Hepatocyte (in vitro differentiated cells): ENCODE measurements around the gene MS4A12. TPM values are rescaled to one million over a fixed set of nuclear protein-coding genes. Genes with fewer than 3 reads are reported as not detected.

ENCODE experiments used
- DNase-seq: peaks from one replicate; pipeline ENCODE4 v3.0.0-alpha.2; 2016; ENCODE audit warnings: low spot score
- H2AFZ ChIP-seq: fragments of 200-600 bp; sonication (generic); 2 replicates; pipeline ENCODE4 v1.6.0; 2016; ENCODE audit warnings: antibody characterized with exemption, mild to moderate bottlenecking
- H3K27ac ChIP-seq: fragments of 200-600 bp; sonication (generic); 2 replicates; pipeline ENCODE4 v1.5.1; 2016; ENCODE audit warnings: mild to moderate bottlenecking
- H3K27me3 ChIP-seq: fragments of 200-600 bp; sonication (generic); 2 replicates; pipeline ENCODE4 v1.6.1; 2016
- H3K36me3 ChIP-seq: fragments of 200-600 bp; sonication (generic); replicated peaks from 2 replicates; pipeline ENCODE4 v1.5.1; 2016; ENCODE audit warnings: low read depth; ENCODE audit not compliant: insufficient read depth
- H3K4me1 ChIP-seq: fragments of 200-600 bp; sonication (generic); 2 replicates; pipeline ENCODE4 v1.5.1; 2016; ENCODE audit warnings: mild to moderate bottlenecking, moderate library complexity; ENCODE audit not compliant: insufficient read depth
- H3K4me2 ChIP-seq: fragments of 200-600 bp; sonication (generic); 2 replicates; pipeline ENCODE4 v1.6.0; 2016
- H3K4me3 ChIP-seq: fragments of 200-600 bp; sonication (generic); 2 replicates; pipeline ENCODE4 v1.5.1; 2016; ENCODE audit warnings: mild to moderate bottlenecking
- H3K79me2 ChIP-seq: fragments of 200-600 bp; sonication (generic); 2 replicates; pipeline ENCODE4 v1.6.0; 2017; ENCODE audit warnings: mild to moderate bottlenecking
- H3K9me2 ChIP-seq: fragments of 200-600 bp; sonication (generic); replicated peaks from 2 replicates; pipeline ENCODE4 v1.6.0; 2017; ENCODE audit warnings: mild to moderate bottlenecking; ENCODE audit not compliant: insufficient read depth
- H3K9me3 ChIP-seq: fragments of 200-600 bp; sonication (generic); 2 replicates; pipeline ENCODE4 v1.5.1; 2016; ENCODE audit warnings: low read depth, mild to moderate bottlenecking
- H4K20me1 ChIP-seq: fragments of 200-600 bp; sonication (generic); 2 replicates; pipeline ENCODE4 v1.6.0; 2016; ENCODE audit warnings: mild to moderate bottlenecking; ENCODE audit not compliant: insufficient read depth, poor library complexity, severe bottlenecking
- CTCF ChIP-seq: fragments of 200-600 bp; sonication (generic); IDR thresholded peaks from 2 replicates; pipeline ENCODE4 v1.5.1; 2016; ENCODE audit warnings: antibody characterized with exemption, mild to moderate bottlenecking; ENCODE audit not compliant: poor library complexity
- EZH2 ChIP-seq: fragments of 200-600 bp; sonication (generic); IDR thresholded peaks from 2 replicates; pipeline ENCODE4 v1.6.1; 2016; ENCODE audit warnings: antibody characterized with exemption, mild to moderate bottlenecking, borderline replicate concordance
- EZH2phosphoT487 ChIP-seq: fragments of 200-600 bp; sonication (generic); IDR thresholded peaks from one replicate; pipeline ENCODE4 v1.6.1; 2018; ENCODE audit warnings: antibody characterized with exemption, mild to moderate bottlenecking, low read depth, moderate library complexity; ENCODE audit not compliant: unreplicated experiment, severe bottlenecking
- WGBS: methylation state at CpG from one replicate; pipeline ENCODE4 v1.1.6; 2016; ENCODE audit warnings: low lambda C conversion rate; ENCODE audit errors: missing lambda C conversion rate; 5-methylcytosine and 5-hydroxymethylcytosine counted together
- polyA plus RNA-seq: library from polyadenylated mRNA; unstranded; fragments of >200 nt; fragmentation: Nextera tagmentation; extraction: Ambion mirVana; gene quantifications from 2 replicates; pipeline ENCODE4 v1.2.1, GENCODE V29; 2016
- total RNA-seq: library from RNA; depleted of rRNA; stranded (reverse); fragments of >200 nt; gene quantifications from 2 replicates; pipeline ENCODE4 v1.2.3, GENCODE V29; 2014

The MS4A12 gene
- total and polyA plus RNA-seq, 2 experiments from 2014 or later = not detected

- H3K79me2 ChIP-seq = no peaks in the 10 kb centered on the region
These were observed 22.7 kb downstream of the MS4A12 start, which contains the start of gene MS4A13 for GRCh38 chr11:60515144-60515855. Gene MS4A13, plus strand, starts transcription at chr11:60515392. Its CDS starts 2,692 bp downstream, at chr11:60518084.

GRCh38 chr11:60528465-60528864 is 35.9 kb downstream of the MS4A12 start:
- no peak for DNase-seq
- Histone ChIP-seq H3K79me2 (no peaks in the 10 kb centered on the region), H2AFZ (no peak overlapping the region), H4K20me1 (no peaks in the 10 kb centered on the region), H3K27me3 (no peaks in the 10 kb centered on the region), H3K4me3 (no peak overlapping the region), H3K9me3 (no peaks in the 10 kb centered on the region), H3K4me2 (no peak overlapping the region), H3K9me2 (no peaks in the 10 kb centered on the region), H3K4me1 (no peaks in the 10 kb centered on the region), H3K27ac (no peak overlapping the region), H3K36me3 (no peaks in the 10 kb centered on the region)
- WGBS = 77% methylated on average over 1 of the region's 1 CpG
- TF ChIP-seq EZH2 (no peak), CTCF (no peak), EZH2phosphoT487 (no peak)

More at GRCh38 chr11:60515144-60515855, 22.7 kb downstream of the MS4A12 start, which contains the start of gene MS4A13:
- Histone ChIP-seq H3K9me2 (no peaks in the 10 kb centered on the region), H3K4me1 (peaks cover 6% of the 10 kb centered on the region), H3K9me3 (no peaks in the 10 kb centered on the region), H3K27me3 (no peaks in the 10 kb centered on the region), H3K4me2 (no peak within 1 kb of the TSS), H4K20me1 (no peaks in the 10 kb centered on the region), H3K4me3 (no peak within 1 kb of the TSS), H2AFZ (no peak within 1 kb of the TSS), H3K27ac (no peak within 1 kb of the TSS), H3K36me3 (no peaks in the 10 kb centered on the region)
- WGBS = 95% methylated on average over 29 of the region's 29 CpGs
- TF ChIP-seq EZH2 = no peak
- TF ChIP-seq EZH2phosphoT487 = no peak
- TF ChIP-seq CTCF = no peak
- DNase-seq = no peak

- Histone ChIP-seq H3K4me3 (no peak overlapping the region), H3K4me2 (no peak overlapping the region), H3K9me3 (no peaks in the 10 kb centered on the region), H3K79me2 (no peaks in the 10 kb centered on the region), H3K27ac (no peak overlapping the region), H3K9me2 (no peaks in the 10 kb centered on the region), H3K4me1 (no peaks in the 10 kb centered on the region), H2AFZ (no peak overlapping the region), H4K20me1 (no peaks in the 10 kb centered on the region), H3K27me3 (no peaks in the 10 kb centered on the region), H3K36me3 (no peaks in the 10 kb centered on the region)
- no peak for DNase-seq
- no peak for TF ChIP-seq EZH2
- TF ChIP-seq EZH2phosphoT487 = no peak
- no peak for TF ChIP-seq CTCF
- WGBS = 23% methylated on average over 1 of the region's 1 CpG
These were observed 36.4 kb downstream of the MS4A12 start for GRCh38 chr11:60528934-60529333.
